ENCODE data around the gene ECI1. TPM values are rescaled to one million over a fixed set of nuclear protein-coding genes. Genes with fewer than 3 reads are reported as not detected.

ECI1 gene
- total RNA-seq, 1 donor = 42.3 TPM

DNA sequence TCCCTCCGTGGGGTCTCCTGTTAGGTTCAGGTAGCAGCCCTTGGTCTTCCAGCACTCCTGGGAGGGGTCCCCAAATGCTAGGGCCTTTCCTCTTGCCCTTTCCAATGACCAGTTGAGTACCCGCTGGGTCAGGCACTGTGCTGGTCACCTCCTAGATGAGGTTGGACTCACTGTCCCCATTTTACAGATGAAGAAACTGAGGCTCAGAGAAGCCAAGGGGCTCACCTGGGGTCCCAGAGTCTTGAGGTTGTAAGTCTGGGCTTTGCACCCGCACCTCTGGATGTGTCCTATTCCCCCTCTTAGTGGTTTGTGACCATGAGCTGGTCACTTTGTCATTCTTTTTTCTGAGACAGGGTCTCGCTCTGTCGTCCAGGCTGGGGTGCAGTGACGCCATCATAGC, 53.6 kb downstream of the ECI1 start:
- no peak for DNase-seq (ENCODE audit: insufficient read length, low spot score, missing footprints)
- Histone ChIP-seq H3K9me3 (ENCODE audit: low read depth, low read length) (no peaks in the 10 kb centered on the region), H3K79me2 (ENCODE audit: insufficient read depth, low read length) (no peaks in the 10 kb centered on the region), H3K4me2 (ENCODE audit: insufficient read depth, low read length) (no peak overlapping the region), H3K36me3 (ENCODE audit: insufficient read depth, low read length) (no peaks in the 10 kb centered on the region), H3K4me3 (ENCODE audit: insufficient read depth, low read length) (no peak overlapping the region), H3K27ac (ENCODE audit: low read depth, low read length) (no peak overlapping the region), H3K4me1 (ENCODE audit: insufficient read depth, low read length) (no peaks in the 10 kb centered on the region), H3K27me3 (ENCODE audit: insufficient read depth, low read length) (peaks cover 55% of the 10 kb centered on the region), H2AFZ (ENCODE audit: low read length) (no peak overlapping the region), H4K20me1 (ENCODE audit: insufficient read depth, low read length) (no peaks in the 10 kb centered on the region)
- TF ChIP-seq, protein P1, sequence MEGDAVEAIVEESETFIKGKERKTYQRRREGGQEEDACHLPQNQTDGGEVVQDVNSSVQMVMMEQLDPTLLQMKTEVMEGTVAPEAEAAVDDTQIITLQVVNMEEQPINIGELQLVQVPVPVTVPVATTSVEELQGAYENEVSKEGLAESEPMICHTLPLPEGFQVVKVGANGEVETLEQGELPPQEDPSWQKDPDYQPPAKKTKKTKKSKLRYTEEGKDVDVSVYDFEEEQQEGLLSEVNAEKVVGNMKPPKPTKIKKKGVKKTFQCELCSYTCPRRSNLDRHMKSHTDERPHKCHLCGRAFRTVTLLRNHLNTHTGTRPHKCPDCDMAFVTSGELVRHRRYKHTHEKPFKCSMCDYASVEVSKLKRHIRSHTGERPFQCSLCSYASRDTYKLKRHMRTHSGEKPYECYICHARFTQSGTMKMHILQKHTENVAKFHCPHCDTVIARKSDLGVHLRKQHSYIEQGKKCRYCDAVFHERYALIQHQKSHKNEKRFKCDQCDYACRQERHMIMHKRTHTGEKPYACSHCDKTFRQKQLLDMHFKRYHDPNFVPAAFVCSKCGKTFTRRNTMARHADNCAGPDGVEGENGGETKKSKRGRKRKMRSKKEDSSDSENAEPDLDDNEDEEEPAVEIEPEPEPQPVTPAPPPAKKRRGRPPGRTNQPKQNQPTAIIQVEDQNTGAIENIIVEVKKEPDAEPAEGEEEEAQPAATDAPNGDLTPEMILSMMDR (IDR thresholded peaks at IDR 0.05; ENCODE audit: extremely low read depth, low read depth, low read length) = no peak

DNA sequence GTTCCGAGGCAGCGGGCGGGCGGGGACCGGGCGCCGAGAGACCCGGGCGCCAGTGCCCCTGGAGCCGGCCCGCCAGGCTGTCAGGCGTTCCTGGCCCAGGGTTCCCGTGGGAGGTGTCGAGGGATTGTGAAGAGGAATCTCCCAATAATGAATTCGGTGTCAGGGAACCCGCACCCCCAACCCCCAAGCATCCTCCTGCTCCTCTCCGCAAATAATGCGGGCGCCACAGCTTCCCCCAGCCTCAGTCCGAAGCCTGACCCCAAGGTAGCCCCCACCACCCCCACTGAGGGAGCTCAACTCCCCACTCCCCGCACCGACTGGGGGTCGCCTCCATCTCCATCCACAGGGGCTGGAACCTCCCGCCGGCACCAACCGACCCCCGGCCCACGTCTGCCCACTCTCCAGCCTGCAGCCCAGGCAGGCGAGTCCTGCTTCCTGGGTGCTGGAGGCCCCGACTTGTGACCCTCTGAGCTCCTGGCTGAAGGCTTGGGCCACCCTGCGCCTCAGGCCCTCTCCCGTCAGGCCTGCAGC, 54.3 kb downstream of the ECI1 start:
- Histone ChIP-seq H3K4me2 (ENCODE audit: insufficient read depth, low read length) (no peak overlapping the region), H2AFZ (ENCODE audit: low read length) (no peak overlapping the region), H3K9me3 (ENCODE audit: low read depth, low read length) (no peaks in the 10 kb centered on the region), H3K27ac (ENCODE audit: low read depth, low read length) (no peak overlapping the region), H3K4me1 (ENCODE audit: insufficient read depth, low read length) (no peaks in the 10 kb centered on the region), H3K27me3 (ENCODE audit: insufficient read depth, low read length) (peaks cover 55% of the 10 kb centered on the region), H4K20me1 (ENCODE audit: insufficient read depth, low read length) (no peaks in the 10 kb centered on the region), H3K36me3 (ENCODE audit: insufficient read depth, low read length) (no peaks in the 10 kb centered on the region), H3K4me3 (ENCODE audit: insufficient read depth, low read length) (no peak overlapping the region), H3K79me2 (ENCODE audit: insufficient read depth, low read length) (no peaks in the 10 kb centered on the region)
- DNase-seq (ENCODE audit: insufficient read length, low spot score, missing footprints) = peak; percentile 76
- TF ChIP-seq, protein P1 (IDR thresholded peaks at IDR 0.05; ENCODE audit: extremely low read depth, low read depth, low read length) = no peak

DNA sequence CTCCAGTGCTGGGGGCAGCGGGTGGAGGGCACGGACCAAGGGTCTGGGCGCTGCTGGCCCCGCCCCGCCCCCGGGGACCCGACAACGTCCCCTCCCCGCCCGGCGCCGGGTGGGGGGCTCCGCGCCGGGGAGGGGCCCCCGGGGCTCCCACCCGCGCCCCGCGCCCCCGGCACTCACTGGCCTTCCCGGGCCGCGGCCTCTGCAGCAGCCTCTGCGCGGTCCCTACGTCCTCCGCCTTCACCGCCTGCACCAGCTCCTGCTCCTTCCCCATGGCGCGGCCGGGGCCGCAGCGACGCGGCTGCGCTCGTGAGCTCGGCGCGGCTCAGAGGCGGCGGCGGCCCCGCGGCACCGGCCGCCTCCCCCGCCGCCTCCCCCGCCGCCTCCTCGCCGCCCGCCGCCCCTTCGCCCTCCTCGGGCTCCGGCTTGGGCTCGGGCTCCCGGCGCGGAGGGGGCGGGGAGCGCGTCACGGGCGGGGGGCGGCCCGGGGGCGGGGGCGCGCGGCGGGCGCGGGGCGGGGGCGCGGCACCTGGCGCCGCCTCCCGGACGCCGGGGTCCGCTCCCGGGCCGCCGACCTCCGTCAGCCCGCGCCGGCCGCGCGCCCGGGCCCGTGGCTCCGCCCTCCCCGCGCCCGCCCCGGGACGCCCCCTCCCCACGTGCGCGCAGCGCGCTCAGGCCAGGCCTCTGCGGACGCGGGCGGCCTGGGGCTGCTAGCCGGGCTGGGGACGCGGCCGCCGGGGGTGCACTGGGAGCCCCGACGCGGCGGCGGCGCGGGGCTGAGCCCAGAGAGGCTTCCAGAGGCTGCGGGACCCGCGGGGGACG, 55.0 kb downstream of the ECI1 start, which contains the start of gene CASKIN1:
Gene CASKIN1 (minus strand): TSS at position 444 of the 819 bp plus-strand sequence. CDS start 173 bp downstream, at position 271.
- DNase-seq (ENCODE audit: insufficient read length, low spot score, missing footprints) = peak; percentile 96
- no peak within 1 kb of the TSS for H3K4me3 ChIP-seq (ENCODE audit: insufficient read depth, low read length)
- H3K4me2 ChIP-seq (ENCODE audit: insufficient read depth, low read length) = no peak within 1 kb of the TSS
- H3K36me3 ChIP-seq (ENCODE audit: insufficient read depth, low read length) = no peaks in the 10 kb centered on the region
- no peaks in the 10 kb centered on the region for H3K4me1 ChIP-seq (ENCODE audit: insufficient read depth, low read length)
- H3K27ac ChIP-seq (ENCODE audit: low read depth, low read length) = no peak within 1 kb of the TSS
- no peaks in the 10 kb centered on the region for H4K20me1 ChIP-seq (ENCODE audit: insufficient read depth, low read length)
- H3K79me2 ChIP-seq (ENCODE audit: insufficient read depth, low read length) = no peaks in the 10 kb centered on the region
- TF ChIP-seq, protein P1 (IDR thresholded peaks at IDR 0.05; ENCODE audit: extremely low read depth, low read depth, low read length) = no peak
- H3K27me3 ChIP-seq (ENCODE audit: insufficient read depth, low read length) = peaks cover 55% of the 10 kb centered on the region
- H3K9me3 ChIP-seq (ENCODE audit: low read depth, low read length) = no peaks in the 10 kb centered on the region
- H2AFZ ChIP-seq (ENCODE audit: low read length) = no peak within 1 kb of the TSS
